Erythroblast (primary cell): ENCODE data around the gene LARGE1.

Source experiments
- GATA1 ChIP-seq: IDR thresholded peaks from 2 replicates; pipeline ENCODE4 v1.6.1; 2011; ENCODE audit warnings: low read depth, mild to moderate bottlenecking, control low read depth, low read length, moderate library complexity
- POLR2A ChIP-seq: IDR thresholded peaks from 2 replicates; pipeline ENCODE4 v1.6.1; 2011; ENCODE audit warnings: mild to moderate bottlenecking, low read length

GRCh38 chr22:33785283-33785968 is 134.8 kb downstream of the LARGE1 start:
- no peak for TF ChIP-seq POLR2A
- no peak for TF ChIP-seq GATA1
